Liver (tissue), 9 donors: ENCODE measurements around the gene FCSK. TPM values are rescaled to one million over a fixed set of nuclear protein-coding genes. Genes with fewer than 3 reads are reported as not detected.

ENCODE experiments used
- DNase-seq: peaks from one replicate; pipeline ENCODE4 v3.0.0-alpha.2; 2017; ENCODE audit warnings: low spot score
- H3K27ac ChIP-seq, 2 donors: one replicate each; pipeline ENCODE4 v1.7.0; 2013; ENCODE audit warnings: inconsistent platforms in 2 of 2, low read length in 2 of 2, control low read depth in 1 of 2, low read depth in 1 of 2, mild to moderate bottlenecking in 1 of 2
- H3K27me3 ChIP-seq, 4 donors: one replicate each; pipeline versions ENCODE4 v1.6.1 to v1.7.0; 2013; ENCODE audit warnings: low read length in 3 of 4, inconsistent platforms in 1 of 4, mild to moderate bottlenecking in 1 of 4, moderate library complexity in 1 of 4; ENCODE audit not compliant: control insufficient read depth in 4 of 4, insufficient read depth in 4 of 4
- H3K36me3 ChIP-seq, 4 donors: one replicate each; pipeline versions ENCODE4 v1.6.1 to v1.7.0; 2013; ENCODE audit warnings: low read length in 3 of 4, mild to moderate bottlenecking in 3 of 4, low read depth in 1 of 4, moderate library complexity in 1 of 4; ENCODE audit not compliant: control insufficient read depth in 4 of 4, insufficient read depth in 3 of 4
- H3K4me1 ChIP-seq, 4 donors: one replicate each; pipeline versions ENCODE4 v1.6.1 to v1.7.0; 2013; ENCODE audit warnings: low read length in 3 of 4, mild to moderate bottlenecking in 3 of 4, moderate library complexity in 1 of 4; ENCODE audit not compliant: control insufficient read depth in 4 of 4, insufficient read depth in 4 of 4
- H3K4me3 ChIP-seq, 3 donors: one replicate each; pipeline versions ENCODE4 v1.6.1 to v1.7.0; 2013; ENCODE audit warnings: low read length in 3 of 3, control low read depth in 1 of 3, low read depth in 1 of 3, mild to moderate bottlenecking in 1 of 3
- H3K9ac ChIP-seq, 2 donors: one replicate each; pipeline ENCODE4 v1.7.0; 2013; ENCODE audit warnings: low read length in 2 of 2, mild to moderate bottlenecking in 2 of 2, moderate library complexity in 2 of 2, control low read depth in 1 of 2, low read depth in 1 of 2
- H3K9me3 ChIP-seq, 4 donors: one replicate each; pipeline versions ENCODE4 v1.6.1 to v1.7.0; 2013; ENCODE audit warnings: low read length in 3 of 4; ENCODE audit not compliant: control insufficient read depth in 4 of 4
- EGR1 ChIP-seq, 2 donors: IDR thresholded peaks; 2 replicates each; pipeline ENCODE4 v1.6.1; 2016 to 2018; ENCODE audit warnings: antibody characterized with exemption in 2 of 2, low read depth in 2 of 2
- FOXA1 ChIP-seq: IDR thresholded peaks from 2 replicates; pipeline ENCODE4 v1.6.1; 2016; ENCODE audit warnings: antibody characterized with exemption
- FOXA2 ChIP-seq: IDR thresholded peaks from 2 replicates; pipeline ENCODE4 v1.6.1; 2016; ENCODE audit warnings: antibody characterized with exemption
- GABPA ChIP-seq, 2 donors: IDR thresholded peaks in 1 of 2; conservative IDR thresholded peaks in 1 of 2; 2 replicates each; pipeline ENCODE4 v1.6.1; 2016; ENCODE audit warnings: antibody characterized with exemption in 2 of 2, mild to moderate bottlenecking in 1 of 2, moderate library complexity in 1 of 2
- HNF4A ChIP-seq, 2 donors: conservative IDR thresholded peaks; 2 replicates each; pipeline ENCODE4 v1.6.1; 2016; ENCODE audit warnings: antibody characterized with exemption in 2 of 2, mild to moderate bottlenecking in 2 of 2
- HNF4G ChIP-seq: IDR thresholded peaks from 2 replicates; pipeline ENCODE4 v1.6.1; 2016; ENCODE audit warnings: antibody characterized with exemption
- JUND ChIP-seq, 2 donors: IDR thresholded peaks; 2 replicates each; pipeline ENCODE4 v1.6.1; 2016; ENCODE audit warnings: antibody characterized with exemption in 2 of 2
- NR2F2 ChIP-seq: IDR thresholded peaks from 2 replicates; pipeline ENCODE4 v1.6.1; 2016; ENCODE audit warnings: antibody characterized with exemption
- RAD21 ChIP-seq, 2 donors: IDR thresholded peaks; 2 replicates each; pipeline ENCODE4 v1.6.1; 2016; ENCODE audit warnings: antibody characterized with exemption in 2 of 2, mild to moderate bottlenecking in 2 of 2
- RXRA ChIP-seq, 2 donors: IDR thresholded peaks; 2 replicates each; pipeline ENCODE4 v1.6.1; 2017 to 2018; ENCODE audit warnings: antibody characterized with exemption in 2 of 2, mild to moderate bottlenecking in 1 of 2
- SP1 ChIP-seq: IDR thresholded peaks from 2 replicates; pipeline ENCODE4 v1.6.1; 2018; ENCODE audit warnings: antibody characterized with exemption, mild to moderate bottlenecking
- TAF1 ChIP-seq: conservative IDR thresholded peaks from 2 replicates; pipeline ENCODE4 v1.6.1; 2016; ENCODE audit warnings: antibody characterized with exemption, mild to moderate bottlenecking
- YY1 ChIP-seq: IDR thresholded peaks from 2 replicates; pipeline ENCODE4 v1.6.1; 2016; ENCODE audit warnings: antibody characterized with exemption, mild to moderate bottlenecking
- WGBS: extraction: QIAGEN DNeasy Blood & Tissue Kit; methylation state at CpG from one replicate; pipeline ENCODE4 v1.1.7; 2013; 5-methylcytosine and 5-hydroxymethylcytosine counted together
- polyA plus RNA-seq, 2 donors: library from polyadenylated mRNA; stranded (reverse) in 1 of 2; unstranded in 1 of 2; fragments of 200-250 nt in 1 of 2; fragments of >200 nt in 1 of 2; fragmentation: Nextera tagmentation in 1 of 2; extraction: Ambion mirVana in 1 of 2; gene quantifications; one replicate each; pipeline versions ENCODE4 v1.2.1 to v1.2.3, GENCODE V29; 2013 to 2015
- total RNA-seq, 2 donors: library from RNA; depleted of rRNA; stranded (reverse); fragments of >200 nt; gene quantifications; one replicate each; pipeline ENCODE4 v1.2.3, GENCODE V29; 2014
- TF ChIP-seq, protein P1 (sequence below): IDR thresholded peaks from 2 replicates; pipeline ENCODE4 v1.6.1; 2016; ENCODE audit warnings: antibody characterized with exemption, mild to moderate bottlenecking
- TF ChIP-seq, protein P2 (sequence below): IDR thresholded peaks from 2 replicates; pipeline ENCODE4 v1.6.1; 2016; ENCODE audit warnings: antibody characterized with exemption
- TF ChIP-seq, protein P3 (sequence below): IDR thresholded peaks from 2 replicates; pipeline ENCODE4 v1.6.1; 2016; ENCODE audit warnings: antibody characterized with exemption
- TF ChIP-seq, protein P4 (sequence below): IDR thresholded peaks from 2 replicates; pipeline ENCODE4 v1.6.1; 2016; ENCODE audit warnings: antibody characterized with exemption
- TF ChIP-seq, protein P5 (sequence below): fragments of 150-350 bp; IDR thresholded peaks from 2 replicates; pipeline ENCODE4 v1.5.1; 2017; ENCODE audit warnings: improper control_type of control experiment, low read depth, low read length; ENCODE audit not compliant: missing input control
- donor health status: healthy.
- donor health status: healthy.
- donor health status: healthy.
- donor health status: healthy.
- donor health status: healthy.

The FCSK gene
- total and polyA plus RNA-seq, 4 donors, result 4.3 to 20.2 (median 8.5) TPM

DNA sequence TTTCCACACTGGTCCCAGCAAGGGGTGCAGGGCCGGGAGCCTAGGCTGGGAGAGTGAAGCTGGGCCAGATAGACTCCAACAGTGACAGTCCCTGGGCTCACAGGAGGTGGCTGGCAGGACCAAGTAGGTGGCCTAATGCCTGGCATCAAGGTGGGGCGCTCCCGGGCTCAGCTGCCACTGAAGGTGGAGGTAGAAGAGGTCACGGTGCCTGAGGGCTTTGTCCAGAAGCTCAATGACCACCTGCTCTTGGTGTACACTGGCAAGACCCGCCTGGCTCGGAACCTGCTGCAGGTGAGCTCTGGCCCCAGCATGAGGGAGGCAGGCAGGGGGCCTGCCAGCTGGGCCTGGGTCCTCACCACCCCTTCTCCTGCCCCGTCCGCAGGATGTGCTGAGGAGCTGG is 23.8 kb downstream of the FCSK start:
- DNase-seq, result no peak
- TF ChIP-seq HNF4A (conservative IDR thresholded peaks at IDR 0.05), result no peak
- TF ChIP-seq, protein P1, sequence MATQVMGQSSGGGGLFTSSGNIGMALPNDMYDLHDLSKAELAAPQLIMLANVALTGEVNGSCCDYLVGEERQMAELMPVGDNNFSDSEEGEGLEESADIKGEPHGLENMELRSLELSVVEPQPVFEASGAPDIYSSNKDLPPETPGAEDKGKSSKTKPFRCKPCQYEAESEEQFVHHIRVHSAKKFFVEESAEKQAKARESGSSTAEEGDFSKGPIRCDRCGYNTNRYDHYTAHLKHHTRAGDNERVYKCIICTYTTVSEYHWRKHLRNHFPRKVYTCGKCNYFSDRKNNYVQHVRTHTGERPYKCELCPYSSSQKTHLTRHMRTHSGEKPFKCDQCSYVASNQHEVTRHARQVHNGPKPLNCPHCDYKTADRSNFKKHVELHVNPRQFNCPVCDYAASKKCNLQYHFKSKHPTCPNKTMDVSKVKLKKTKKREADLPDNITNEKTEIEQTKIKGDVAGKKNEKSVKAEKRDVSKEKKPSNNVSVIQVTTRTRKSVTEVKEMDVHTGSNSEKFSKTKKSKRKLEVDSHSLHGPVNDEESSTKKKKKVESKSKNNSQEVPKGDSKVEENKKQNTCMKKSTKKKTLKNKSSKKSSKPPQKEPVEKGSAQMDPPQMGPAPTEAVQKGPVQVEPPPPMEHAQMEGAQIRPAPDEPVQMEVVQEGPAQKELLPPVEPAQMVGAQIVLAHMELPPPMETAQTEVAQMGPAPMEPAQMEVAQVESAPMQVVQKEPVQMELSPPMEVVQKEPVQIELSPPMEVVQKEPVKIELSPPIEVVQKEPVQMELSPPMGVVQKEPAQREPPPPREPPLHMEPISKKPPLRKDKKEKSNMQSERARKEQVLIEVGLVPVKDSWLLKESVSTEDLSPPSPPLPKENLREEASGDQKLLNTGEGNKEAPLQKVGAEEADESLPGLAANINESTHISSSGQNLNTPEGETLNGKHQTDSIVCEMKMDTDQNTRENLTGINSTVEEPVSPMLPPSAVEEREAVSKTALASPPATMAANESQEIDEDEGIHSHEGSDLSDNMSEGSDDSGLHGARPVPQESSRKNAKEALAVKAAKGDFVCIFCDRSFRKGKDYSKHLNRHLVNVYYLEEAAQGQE, result no peak
- TF ChIP-seq SP1, result no peak
- TF ChIP-seq, protein P2, sequence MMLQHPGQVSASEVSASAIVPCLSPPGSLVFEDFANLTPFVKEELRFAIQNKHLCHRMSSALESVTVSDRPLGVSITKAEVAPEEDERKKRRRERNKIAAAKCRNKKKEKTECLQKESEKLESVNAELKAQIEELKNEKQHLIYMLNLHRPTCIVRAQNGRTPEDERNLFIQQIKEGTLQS, result no peak
- no peak for TF ChIP-seq FOXA1
- TF ChIP-seq HNF4G, result no peak
- no peak for TF ChIP-seq RAD21 (IDR thresholded peaks at IDR 0.05)
- TF ChIP-seq, protein P3, sequence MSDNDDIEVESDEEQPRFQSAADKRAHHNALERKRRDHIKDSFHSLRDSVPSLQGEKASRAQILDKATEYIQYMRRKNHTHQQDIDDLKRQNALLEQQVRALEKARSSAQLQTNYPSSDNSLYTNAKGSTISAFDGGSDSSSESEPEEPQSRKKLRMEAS, result no peak
- TF ChIP-seq JUND (IDR thresholded peaks at IDR 0.05), result no peak
- no peak for TF ChIP-seq EGR1 (IDR thresholded peaks at IDR 0.05; ENCODE audit: low read depth in 2 of 2)
- TF ChIP-seq YY1, result no peak
- TF ChIP-seq NR2F2, result no peak
- no peak for TF ChIP-seq FOXA2
- TF ChIP-seq, protein P4, sequence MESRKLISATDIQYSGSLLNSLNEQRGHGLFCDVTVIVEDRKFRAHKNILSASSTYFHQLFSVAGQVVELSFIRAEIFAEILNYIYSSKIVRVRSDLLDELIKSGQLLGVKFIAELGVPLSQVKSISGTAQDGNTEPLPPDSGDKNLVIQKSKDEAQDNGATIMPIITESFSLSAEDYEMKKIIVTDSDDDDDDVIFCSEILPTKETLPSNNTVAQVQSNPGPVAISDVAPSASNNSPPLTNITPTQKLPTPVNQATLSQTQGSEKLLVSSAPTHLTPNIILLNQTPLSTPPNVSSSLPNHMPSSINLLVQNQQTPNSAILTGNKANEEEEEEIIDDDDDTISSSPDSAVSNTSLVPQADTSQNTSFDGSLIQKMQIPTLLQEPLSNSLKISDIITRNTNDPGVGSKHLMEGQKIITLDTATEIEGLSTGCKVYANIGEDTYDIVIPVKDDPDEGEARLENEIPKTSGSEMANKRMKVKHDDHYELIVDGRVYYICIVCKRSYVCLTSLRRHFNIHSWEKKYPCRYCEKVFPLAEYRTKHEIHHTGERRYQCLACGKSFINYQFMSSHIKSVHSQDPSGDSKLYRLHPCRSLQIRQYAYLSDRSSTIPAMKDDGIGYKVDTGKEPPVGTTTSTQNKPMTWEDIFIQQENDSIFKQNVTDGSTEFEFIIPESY, result no peak
- TF ChIP-seq, protein P5, sequence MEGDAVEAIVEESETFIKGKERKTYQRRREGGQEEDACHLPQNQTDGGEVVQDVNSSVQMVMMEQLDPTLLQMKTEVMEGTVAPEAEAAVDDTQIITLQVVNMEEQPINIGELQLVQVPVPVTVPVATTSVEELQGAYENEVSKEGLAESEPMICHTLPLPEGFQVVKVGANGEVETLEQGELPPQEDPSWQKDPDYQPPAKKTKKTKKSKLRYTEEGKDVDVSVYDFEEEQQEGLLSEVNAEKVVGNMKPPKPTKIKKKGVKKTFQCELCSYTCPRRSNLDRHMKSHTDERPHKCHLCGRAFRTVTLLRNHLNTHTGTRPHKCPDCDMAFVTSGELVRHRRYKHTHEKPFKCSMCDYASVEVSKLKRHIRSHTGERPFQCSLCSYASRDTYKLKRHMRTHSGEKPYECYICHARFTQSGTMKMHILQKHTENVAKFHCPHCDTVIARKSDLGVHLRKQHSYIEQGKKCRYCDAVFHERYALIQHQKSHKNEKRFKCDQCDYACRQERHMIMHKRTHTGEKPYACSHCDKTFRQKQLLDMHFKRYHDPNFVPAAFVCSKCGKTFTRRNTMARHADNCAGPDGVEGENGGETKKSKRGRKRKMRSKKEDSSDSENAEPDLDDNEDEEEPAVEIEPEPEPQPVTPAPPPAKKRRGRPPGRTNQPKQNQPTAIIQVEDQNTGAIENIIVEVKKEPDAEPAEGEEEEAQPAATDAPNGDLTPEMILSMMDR, result no peak
- no peak for TF ChIP-seq RXRA (IDR thresholded peaks at IDR 0.05)
- no peak for TF ChIP-seq TAF1
- TF ChIP-seq GABPA (IDR thresholded peaks at IDR 0.05 in 1 of 2, conservative IDR thresholded peaks at IDR 0.05 in 1 of 2), result no peak
- H3K9ac ChIP-seq, result no peak overlapping the region
- H3K4me1 ChIP-seq, result no peaks in the 10 kb centered on the region
- H3K27ac ChIP-seq, result no peak overlapping the region
- H3K36me3 ChIP-seq, result peaks cover 25 to 72% (median 33%) of the 10 kb centered on the region in 4 donors
- no peaks in the 10 kb centered on the region for H3K9me3 ChIP-seq
- H3K27me3 ChIP-seq, result no peaks in the 10 kb centered on the region
- 97% methylated on average over 8 of the region's 8 CpGs for WGBS
- H3K4me3 ChIP-seq, result no peak overlapping the region
